SU-DHL-6 (cell line): Measurements from ENCODE around the gene ETFA.
"Not testable (repeated sequence)": the region's sequence is repeated elsewhere in the genome, so short reads cannot be mapped to it uniquely, and the experiment has no call there.

Experiments
- H2AFZ ChIP-seq: fragments of 200-600 bp; sonication (generic); 2 replicates; pipeline ENCODE4 v1.6.1; 2014; ENCODE audit warnings: low read depth, mild to moderate bottlenecking, moderate library complexity, mixed read lengths, antibody characterized with exemption, low read length; ENCODE audit not compliant: severe bottlenecking
- H3F3A ChIP-seq: fragments of 200-600 bp; shearing (Covaris generic); 2 replicates; pipeline ENCODE4 v1.6.0; 2016; ENCODE audit warnings: antibody characterized with exemption, mild to moderate bottlenecking; ENCODE audit not compliant: insufficient read depth
- H3K27ac ChIP-seq: fragments of 200-600 bp; sonication (generic); 2 replicates; pipeline ENCODE4 v1.5.1; 2016; ENCODE audit warnings: low read depth, mild to moderate bottlenecking, low read length, moderate library complexity, mixed read lengths
- H3K27me3 ChIP-seq: fragments of 200-600 bp; sonication (generic), shearing (Covaris generic); 2 replicates; pipeline ENCODE4 v1.6.0; 2014; ENCODE audit warnings: mild to moderate bottlenecking, low read length
- H3K36me3 ChIP-seq: fragments of 200-600 bp; sonication (generic); 2 replicates; pipeline ENCODE4 v1.6.1; 2014; ENCODE audit warnings: mild to moderate bottlenecking, low read length, mixed read lengths
- H3K4me2 ChIP-seq: fragments of 300-600, 200-600 bp; shearing (Covaris generic), sonication (generic); 2 replicates; pipeline ENCODE4 v1.6.0; 2014; ENCODE audit warnings: low read length, low read depth, mild to moderate bottlenecking; ENCODE audit not compliant: poor library complexity, severe bottlenecking
- H3K4me3 ChIP-seq: fragments of 200-600 bp; sonication (generic); 2 replicates; pipeline ENCODE4 v1.5.1; 2014; ENCODE audit warnings: antibody characterized with exemption, low read length, mild to moderate bottlenecking, mixed read lengths; ENCODE audit not compliant: insufficient read depth, poor library complexity, severe bottlenecking
- H3K79me2 ChIP-seq: fragments of 200-600 bp; sonication (generic); 2 replicates; pipeline ENCODE4 v1.6.1; 2014; ENCODE audit warnings: mild to moderate bottlenecking, low read length, moderate library complexity; ENCODE audit not compliant: insufficient read depth
- H3K9ac ChIP-seq: fragments of 200-600 bp; sonication (generic); 2 replicates; pipeline ENCODE4 v1.7.0; 2014; ENCODE audit warnings: mild to moderate bottlenecking, low read length
- H3K9me2 ChIP-seq: fragments of 200-600 bp; sonication (generic); replicated peaks from 2 replicates; pipeline ENCODE4 v1.6.1; 2014; ENCODE audit warnings: low read length; ENCODE audit not compliant: insufficient read depth
- H3K9me3 ChIP-seq: fragments of 200-600 bp; sonication (generic); 2 replicates; pipeline ENCODE4 v1.6.1; 2014; ENCODE audit warnings: low read length, mixed read lengths; ENCODE audit not compliant: insufficient read depth
- H4K20me1 ChIP-seq: fragments of 200-600 bp; sonication (generic); 2 replicates; pipeline ENCODE4 v1.6.1; 2014; ENCODE audit warnings: low read depth, mild to moderate bottlenecking, antibody characterized with exemption, low read length, moderate library complexity, mixed read lengths
- CTCF ChIP-seq: fragments of 200-600 bp; sonication (generic); IDR thresholded peaks from one replicate; pipeline ENCODE4 v1.5.1; 2017; ENCODE audit warnings: antibody characterized with exemption, mild to moderate bottlenecking, low read length, moderate library complexity; ENCODE audit not compliant: insufficient read depth, poor library complexity, severe bottlenecking
- EZH2phosphoT487 ChIP-seq: fragments of 200-600 bp; sonication (generic), shearing (Covaris generic); conservative IDR thresholded peaks from 2 replicates; pipeline ENCODE4 v1.6.1; 2018; ENCODE audit warnings: mild to moderate bottlenecking, antibody characterized with exemption, low read length, moderate library complexity, mixed read lengths

Gene ETFA

GRCh38 chr15:76296849-76297248 is 14.4 kb downstream of the ETFA start:
- no peak overlapping the region for H3K4me3 ChIP-seq
- peaks cover 94% of the 10 kb centered on the region for H3K79me2 ChIP-seq
- H3K36me3 ChIP-seq, result peaks cover 3% of the 10 kb centered on the region; the same call in 1 of the 2 replicates
- no peak overlapping the region for H3K27ac ChIP-seq
- H3F3A ChIP-seq, result 0 out of 2 replicates have a peak, but pooled peaks cover 6% of the 10 kb centered on the region
- no peaks in the 10 kb centered on the region for H3K27me3 ChIP-seq
- H3K9ac ChIP-seq, result no peak overlapping the region
- peaks cover 30% of the 10 kb centered on the region; the same call in 1 of the 2 replicates for H4K20me1 ChIP-seq
- TF ChIP-seq CTCF (no peak), EZH2phosphoT487 (no peak)
- H3K9me2 ChIP-seq, result no peaks in the 10 kb centered on the region
- no peak overlapping the region for H2AFZ ChIP-seq
- H3K9me3 ChIP-seq, result no peaks in the 10 kb centered on the region
- H3K4me2 ChIP-seq, result no peak overlapping the region

- H3K36me3 ChIP-seq, H3K9ac ChIP-seq, H3K27me3 ChIP-seq, H3K4me3 ChIP-seq, H3K4me2 ChIP-seq, H2AFZ ChIP-seq, H3K9me2 ChIP-seq, H3F3A ChIP-seq, H3K9me3 ChIP-seq, H3K27ac ChIP-seq: not testable (repeated sequence)
- H3K79me2 ChIP-seq, result peaks cover 84% of the 10 kb centered on the region
- H4K20me1 ChIP-seq, result peaks cover 19% of the 10 kb centered on the region; the same call in 1 of the 2 replicates
Observed at GRCh38 chr15:76294463-76294862, 16.8 kb downstream of the ETFA start.

GRCh38 chr15:76293361-76293760 is 17.9 kb downstream of the ETFA start:
- Histone ChIP-seq H3K9me2 (no peaks in the 10 kb centered on the region), H3K9me3 (no peaks in the 10 kb centered on the region), H3K79me2 (peaks cover 73% of the 10 kb centered on the region), H3K4me2 (no peak overlapping the region), H3F3A (0 out of 2 replicates have a peak, but pooled peaks cover 6% of the 10 kb centered on the region), H3K27me3 (no peaks in the 10 kb centered on the region), H3K27ac (no peak overlapping the region), H4K20me1 (peaks cover 19% of the 10 kb centered on the region; the same call in 1 of the 2 replicates), H3K4me3 (no peak overlapping the region), H2AFZ (no peak overlapping the region), H3K36me3 (peaks cover 7% of the 10 kb centered on the region; the same call in 1 of the 2 replicates), H3K9ac (no peak overlapping the region)
- no peak for TF ChIP-seq EZH2phosphoT487
- TF ChIP-seq CTCF, result no peak

- Histone ChIP-seq H4K20me1 (0 out of 2 replicates have a peak, but pooled peaks cover 11% of the 10 kb centered on the region), H3K4me2 (no peak overlapping the region), H3K4me3 (no peak overlapping the region), H3K27me3 (no peaks in the 10 kb centered on the region), H3K9me2 (no peaks in the 10 kb centered on the region), H3K79me2 (peaks cover 40% of the 10 kb centered on the region), H3K9me3 (no peaks in the 10 kb centered on the region), H3K27ac (no peak overlapping the region), H3F3A (no peaks in the 10 kb centered on the region), H3K36me3 (peaks cover 25% of the 10 kb centered on the region; the same call in 1 of the 2 replicates), H2AFZ (no peak overlapping the region), H3K9ac (no peak overlapping the region)
- TF ChIP-seq CTCF, result no peak
- no peak for TF ChIP-seq EZH2phosphoT487
Observed at GRCh38 chr15:76289582-76289981, 21.7 kb downstream of the ETFA start.
